DMS114 treated with DMSO at 0.1 percent for 48 hours (cell line): ENCODE measurements around the gene DEPDC4.
"Not testable (repeated sequence)": the region's sequence is repeated elsewhere in the genome, so short reads cannot be mapped to it uniquely, and the experiment has no call there.

Experiments used
- DNase-seq: peaks from one replicate; lab custom pipeline; 2025; ENCODE audit not compliant: unreplicated experiment; lab: John Stamatoyannopoulos, UW

The DEPDC4 gene

GRCh38 chr12:100266835-100267602 is at the start of gene DEPDC4, which contains the start of gene SCYL2:
DEPDC4 (minus strand) TSS chr12:100267079; CDS start chr12:100267076, 3 bp downstream.
SCYL2 (plus strand) TSS chr12:100267177; CDS start chr12:100282971, 15,794 bp downstream.
- peak; percentile 90 for DNase-seq

DNA sequence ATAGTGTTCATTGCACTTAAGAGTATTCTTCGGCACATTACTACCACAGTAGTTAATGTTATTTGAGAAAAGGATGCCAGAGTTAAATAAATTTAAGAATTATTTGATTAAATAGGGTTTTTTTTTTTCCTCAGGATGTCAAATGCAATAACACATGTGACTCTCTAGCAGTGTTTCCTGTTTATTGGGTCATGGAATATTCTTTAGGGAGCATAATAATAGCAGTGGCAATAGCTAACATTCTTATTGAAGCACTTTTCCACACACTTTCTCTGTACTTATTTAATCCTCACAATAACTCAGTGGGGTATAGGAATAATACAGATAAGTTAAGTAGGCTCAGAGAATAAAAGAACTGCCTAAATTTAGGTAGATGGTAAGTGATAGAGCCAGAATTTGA is 44.4 kb upstream of the DEPDC4 start:
- DNase-seq = no peak

- not testable (repeated sequence) for DNase-seq
Observed at GRCh38 chr12:100308138-100308537, 41.3 kb upstream of the DEPDC4 start.

DNA sequence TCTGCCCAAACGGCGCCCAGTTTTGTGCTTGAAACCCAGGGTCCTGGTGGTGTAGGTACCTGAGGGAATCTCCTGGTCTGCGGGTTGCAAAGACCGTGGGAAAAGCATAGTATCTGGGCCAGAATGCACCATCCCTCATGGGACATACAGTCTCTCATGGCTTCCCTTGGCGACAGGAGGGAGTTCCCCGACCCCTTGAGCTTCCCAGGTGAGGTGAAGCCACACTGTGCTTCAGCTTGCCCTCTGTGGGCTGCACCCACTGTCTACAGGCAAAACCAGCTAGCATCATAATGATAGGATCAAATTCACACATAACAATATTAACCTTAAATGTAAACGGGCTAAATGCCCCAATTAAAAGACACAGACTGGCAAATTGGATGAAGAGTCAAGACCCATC is 37.5 kb upstream of the DEPDC4 start:
- not testable (repeated sequence) for DNase-seq

DNA sequence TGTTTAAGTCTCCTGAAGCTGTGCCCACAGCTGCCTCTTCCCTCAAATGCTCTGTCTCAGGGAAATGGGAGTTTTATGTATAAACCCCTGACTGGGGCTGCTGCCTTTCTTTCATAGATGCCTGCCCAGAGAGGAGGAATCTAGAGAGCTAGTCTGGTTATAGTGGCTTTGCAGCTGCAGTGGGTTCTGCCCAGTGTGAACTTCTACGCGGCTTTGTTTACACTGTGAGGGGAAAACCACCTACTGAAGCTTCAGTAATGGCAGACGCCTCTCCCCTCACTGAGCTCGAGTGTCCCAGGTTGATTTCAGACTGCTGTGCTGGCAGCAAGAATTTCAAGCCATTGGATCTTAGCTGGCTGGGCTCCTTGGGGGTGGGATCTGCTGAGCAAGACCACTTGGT is 37.0 kb upstream of the DEPDC4 start:
- DNase-seq = no peak

GRCh38 chr12:100302081-100302480 is 35.2 kb upstream of the DEPDC4 start:
- no peak for DNase-seq

DNA sequence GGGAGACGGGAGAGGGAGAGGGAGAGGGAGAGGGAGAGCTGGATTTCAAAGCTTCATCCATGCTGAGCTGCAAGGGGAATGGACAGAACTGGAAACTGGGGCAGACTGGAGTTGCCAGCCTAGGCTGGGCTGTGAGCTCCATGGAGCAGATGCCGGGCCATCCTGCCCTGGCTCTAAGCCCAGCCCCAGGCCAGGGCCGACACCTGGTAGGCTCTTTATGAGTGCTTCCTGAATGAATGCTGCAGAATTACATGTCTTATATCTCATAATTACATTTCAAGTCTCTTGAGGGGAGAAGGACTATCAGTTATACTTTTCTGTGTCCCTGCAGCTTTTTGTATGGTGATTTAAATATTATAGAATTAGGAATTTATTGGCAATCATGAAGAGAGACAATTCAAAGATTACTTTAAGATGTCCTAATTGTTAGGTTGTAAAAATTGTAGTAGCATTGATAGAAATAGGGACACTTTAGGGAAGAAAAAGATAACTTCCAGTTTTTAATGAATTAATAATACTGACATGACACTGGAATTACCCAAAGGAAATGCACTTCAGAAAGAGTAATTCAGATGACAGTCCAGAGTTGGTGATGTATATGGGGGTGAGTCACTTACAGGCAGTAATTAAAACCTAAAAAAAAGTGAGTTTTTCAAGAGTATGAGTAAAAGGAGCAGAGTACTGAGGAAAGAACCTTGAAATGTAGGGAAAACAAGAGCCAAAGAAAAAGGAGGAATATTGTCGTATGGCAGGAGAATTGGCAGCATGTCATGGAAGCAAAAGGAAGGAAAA is 29.1 kb upstream of the DEPDC4 start:
- no peak for DNase-seq

DNA sequence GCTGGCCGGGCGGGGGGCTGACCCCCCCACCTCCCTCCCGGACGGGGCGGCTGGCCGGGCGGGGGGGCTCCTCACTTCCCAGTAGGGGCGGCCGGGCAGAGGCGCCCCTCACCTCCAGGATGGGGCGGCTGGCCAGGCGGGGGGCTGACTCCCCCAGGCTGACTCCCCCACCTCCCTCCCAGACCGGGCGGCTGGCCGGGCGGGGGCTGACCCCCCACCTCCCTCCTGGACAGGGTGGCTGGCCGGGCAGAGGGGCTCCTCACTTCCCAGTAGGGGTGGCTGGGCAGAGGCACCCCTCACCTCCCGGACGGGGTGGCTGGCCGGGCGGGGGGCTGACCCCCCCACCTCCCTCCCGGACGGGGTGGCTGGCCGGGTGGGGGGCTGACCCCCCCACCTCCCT is 27.5 kb upstream of the DEPDC4 start:
- not testable (repeated sequence) for DNase-seq

DNA sequence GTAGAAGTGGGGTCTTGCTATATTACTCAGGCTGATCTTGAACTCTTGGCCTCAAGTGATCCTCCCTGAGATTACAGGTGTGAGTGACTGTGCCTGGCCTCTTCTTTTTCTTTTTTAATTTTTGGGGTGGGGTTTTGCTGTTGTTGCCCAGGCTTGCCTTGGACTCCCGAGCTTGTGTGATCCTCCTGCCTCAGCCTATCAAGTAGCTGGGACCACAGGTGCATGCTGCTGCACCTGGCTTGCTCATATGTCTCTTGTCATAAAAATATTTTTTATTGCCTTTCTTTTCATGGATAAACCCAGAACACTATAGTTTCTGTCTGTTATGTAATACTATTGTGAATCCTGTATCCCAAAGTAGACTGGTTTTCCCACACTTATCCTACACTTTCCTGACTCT is 26.1 kb upstream of the DEPDC4 start:
- no peak for DNase-seq

DNA sequence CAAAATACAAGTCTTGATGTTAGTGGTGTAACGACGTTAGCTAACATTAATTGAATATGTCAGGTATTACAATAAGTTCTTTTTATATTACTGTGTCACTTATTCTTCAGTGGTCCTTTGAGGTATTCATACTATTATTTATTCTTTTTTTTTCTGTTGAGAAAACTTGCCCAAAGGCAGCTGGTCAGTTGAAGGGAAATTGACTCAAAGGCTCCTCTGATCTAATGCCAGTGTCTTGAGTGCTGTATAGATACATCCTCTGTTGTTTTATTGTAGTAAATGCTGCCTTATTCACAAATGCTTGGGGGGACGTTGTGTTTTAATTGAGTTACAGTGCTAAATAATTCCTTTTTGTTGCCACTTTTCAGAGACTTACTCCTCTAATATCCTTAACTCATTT is 23.1 kb upstream of the DEPDC4 start:
- no peak for DNase-seq

GRCh38 chr12:100289038-100289437 is 22.2 kb upstream of the DEPDC4 start:
- no peak for DNase-seq

DNA sequence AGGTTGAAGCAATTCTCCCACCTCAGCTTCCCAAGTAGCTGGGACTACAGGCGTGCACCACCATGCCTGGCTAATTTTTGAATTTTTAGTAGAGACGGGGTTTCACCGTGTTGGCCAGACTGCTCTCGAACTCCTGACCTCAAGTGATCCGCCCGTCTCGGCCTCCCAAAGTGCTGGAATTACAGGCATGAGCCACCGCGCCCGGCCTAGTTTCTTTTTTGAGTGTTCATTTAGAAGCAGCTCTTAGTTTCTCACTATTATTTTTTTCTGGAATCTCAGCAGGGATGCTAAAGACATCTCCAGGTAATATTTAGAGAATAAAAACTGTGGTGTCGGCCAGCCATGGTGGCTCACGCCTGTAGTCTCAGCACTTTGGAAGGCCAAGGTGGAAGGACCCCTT is 17.7 kb upstream of the DEPDC4 start:
- not testable (repeated sequence) for DNase-seq

DNA sequence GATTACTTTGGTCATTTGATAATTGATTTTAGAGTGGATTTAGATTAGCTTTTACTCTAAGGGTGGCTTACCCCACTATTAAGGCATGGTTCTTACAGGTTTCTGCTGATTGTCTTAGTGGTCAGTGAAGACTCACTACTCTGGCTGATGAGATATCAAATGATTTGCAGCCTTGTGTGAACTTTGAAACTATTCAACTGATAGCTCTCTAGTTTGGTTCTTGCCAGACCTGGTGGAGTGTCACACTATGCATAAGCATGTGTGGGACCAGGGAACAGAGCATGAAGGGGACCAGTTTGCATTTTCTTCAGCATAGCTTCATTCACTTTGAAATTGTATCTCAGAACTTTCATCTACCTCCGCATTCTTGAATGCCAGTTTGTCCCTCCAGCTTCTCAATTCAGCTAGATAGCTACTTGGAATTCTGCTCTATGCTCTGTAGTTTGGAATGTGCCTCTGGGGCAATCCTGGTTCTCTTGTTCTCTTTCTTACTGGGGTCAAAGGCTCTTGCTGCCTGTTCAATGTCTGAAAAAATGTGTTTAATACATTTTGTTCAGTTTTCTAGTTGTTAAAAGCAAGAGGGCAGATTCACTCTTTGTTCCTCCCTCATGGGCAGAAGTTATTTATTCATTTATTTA is 12.8 kb upstream of the DEPDC4 start:
- no peak for DNase-seq

GRCh38 chr12:100279159-100279558 is 12.3 kb upstream of the DEPDC4 start:
- DNase-seq = no peak

DNA sequence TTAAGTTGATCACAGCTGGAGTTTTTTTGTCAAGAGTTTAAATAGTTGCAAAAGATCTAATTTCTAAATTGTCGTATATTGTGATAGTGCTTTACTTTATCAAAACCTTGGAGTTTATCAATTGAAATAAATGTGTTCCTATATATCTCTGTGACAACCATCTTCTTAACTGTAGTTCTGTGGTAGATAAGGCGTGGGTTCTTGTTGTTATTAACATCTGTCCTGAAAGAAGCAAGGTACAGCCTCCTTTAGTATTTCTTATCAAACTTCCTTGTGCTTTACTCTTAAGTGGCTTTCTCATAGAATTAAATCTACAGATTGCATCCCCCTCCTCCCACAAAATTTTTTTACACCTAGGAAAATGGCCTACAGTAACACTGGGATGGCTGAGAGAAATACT is 7.4 kb upstream of the DEPDC4 start:
- no peak for DNase-seq

DNA sequence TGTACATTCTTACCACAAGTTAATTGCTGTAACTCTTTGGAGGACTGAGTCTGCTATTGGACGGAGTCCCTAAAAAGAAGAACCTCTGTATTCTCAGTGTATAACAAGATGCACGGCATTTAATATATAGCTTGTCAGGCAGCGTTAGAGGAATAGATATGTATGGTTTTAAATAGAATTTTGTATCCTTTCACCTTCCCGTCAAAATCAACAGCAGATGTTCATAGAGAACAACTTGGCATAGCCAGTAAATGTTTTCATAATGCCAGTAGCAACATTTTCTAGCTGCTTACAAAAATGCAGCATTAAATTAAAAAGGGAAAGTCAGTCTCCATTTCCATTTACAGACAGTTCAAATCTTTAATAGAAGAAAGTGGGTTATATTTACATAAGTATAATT is 6.9 kb upstream of the DEPDC4 start:
- DNase-seq = no peak

DNA sequence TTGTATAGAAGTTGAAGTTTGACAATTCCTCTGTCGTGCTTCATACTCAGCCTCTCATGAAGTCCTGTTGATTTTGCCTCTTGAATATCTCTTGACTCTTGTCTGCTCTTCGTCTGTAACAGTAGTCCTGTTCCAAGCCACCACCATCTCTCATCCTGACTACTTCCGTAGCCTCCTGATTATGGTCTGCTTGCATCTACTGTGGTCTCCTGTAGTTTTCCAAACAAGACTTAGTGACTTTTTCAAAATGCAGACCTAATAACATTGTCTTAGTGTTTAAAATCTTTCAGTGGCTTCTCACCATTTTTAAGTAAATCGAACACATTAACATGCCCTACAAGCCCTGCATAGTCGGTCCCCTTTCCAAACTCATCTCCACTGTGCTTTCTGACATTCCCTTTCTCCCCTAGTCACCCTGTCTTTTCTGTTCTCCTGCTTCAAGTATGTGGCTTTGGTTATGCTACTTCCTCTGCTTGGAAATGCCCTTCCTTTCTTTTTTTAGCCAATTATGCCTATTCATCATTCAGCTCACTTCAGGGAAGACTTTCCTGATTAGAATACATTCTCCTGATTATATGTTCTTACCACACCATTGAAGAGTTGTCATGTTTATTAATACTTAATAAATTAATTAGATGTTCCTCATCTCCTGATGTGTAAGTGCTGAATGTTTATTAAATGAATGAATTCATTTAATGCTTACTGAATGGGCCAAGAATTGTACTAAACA is 2.1 kb upstream of the DEPDC4 start:
- no peak for DNase-seq

GRCh38 chr12:100267603-100268281 is 863 bp upstream of the DEPDC4 start:
- DNase-seq = no peak

GRCh38 chr12:100266585-100266834 is 369 bp downstream of the DEPDC4 start:
- no peak for DNase-seq

- peak; percentile 66 for DNase-seq
Observed at GRCh38 chr12:100265732-100266584, 921 bp downstream of the DEPDC4 start.
